Measurements from ENCODE around the gene TLN1. TPM values are rescaled to one million over a fixed set of nuclear protein-coding genes. Genes with fewer than 3 reads are reported as not detected.

Gene TLN1
- total and polyA plus RNA-seq, 2 of the 4 experiments (the other 2 are of a cell fraction) = 228 to 346 TPM

GRCh38 chr9:35771943-35772342 is 39.9 kb upstream of the TLN1 start:
- WGBS, 2 experiments (ENCODE audit: extremely low coverage in 2 of 2, insufficient read length in 1 of 2) = no CpG with 5 or more reads among the region's 3 CpGs
- H3K9me1 ChIP-seq (ENCODE audit: insufficient read depth, low read length) = no peaks in the 10 kb centered on the region
- H3K27me3 ChIP-seq (ENCODE audit: control insufficient read depth, insufficient read depth, low read length) = peaks cover 28% of the 10 kb centered on the region
- H3K36me3 ChIP-seq (ENCODE audit: control insufficient read depth, insufficient read depth, low read length) = no peaks in the 10 kb centered on the region
- H3K18ac ChIP-seq (ENCODE audit: low read depth, low read length) = no peak overlapping the region
- TF ChIP-seq NFE2L2 (IDR thresholded peaks at IDR 0.05; ENCODE audit: low read depth, low read length) (no peak), FOS (IDR thresholded peaks at IDR 0.05; ENCODE audit: low read depth, low read length) (no peak), MAFK (IDR thresholded peaks at IDR 0.05; ENCODE audit: low read depth, low read length) (no peak), CEBPB (IDR thresholded peaks at IDR 0.05; ENCODE audit: low read depth, low read length) (peak; percentile 70), POLR2A (IDR thresholded peaks at IDR 0.05; ENCODE audit: low read depth, low read length) (no peak)
- no peak overlapping the region for H2AFZ ChIP-seq (replicated peaks; ENCODE audit: low read length, poor library complexity)
- H3K4me1 ChIP-seq (ENCODE audit: control insufficient read depth, insufficient read depth, low read length) = peaks cover 1% of the 10 kb centered on the region; the same call in 1 of the 2 replicates
- intact Hi-C loops (cut with micrococcal nuclease) (no loop called here), dilution Hi-C loops (cut with HindIII; ENCODE audit: low sequenced_read_pairs, unreplicated experiment) (no loop called here), in situ Hi-C loops (cut with MboI; ENCODE audit: low sequenced_read_pairs) (no loop called here)
- no peak overlapping the region for H3K9ac ChIP-seq (ENCODE audit: low read depth, low read length)
- no peak for DNase-seq
- no peak overlapping the region for H2BK15ac ChIP-seq (ENCODE audit: low read depth, low read length)
- CTCF ChIA-PET = no interaction called here
- H3K4ac ChIP-seq (ENCODE audit: low read depth, low read length) = no peak overlapping the region
- ATAC-seq (ENCODE audit: low read depth) = no peak
- BruUV-seq (replicated peaks) = no TSS peak
- no peak overlapping the region for H4K5ac ChIP-seq (ENCODE audit: low read depth, low read length)
- no peak overlapping the region for H4K91ac ChIP-seq (ENCODE audit: insufficient read depth, low read depth, low read length)
- no peak overlapping the region for H2AK5ac ChIP-seq (ENCODE audit: low read depth, low read length)
- no peak overlapping the region for H4K8ac ChIP-seq (ENCODE audit: low read depth in 2 of 2, low read length in 2 of 2)
- H2AK9ac ChIP-seq (replicated peaks; ENCODE audit: low read depth, low read length, poor library complexity) = no peak overlapping the region
- H3K23ac ChIP-seq (ENCODE audit: low read depth, low read length) = no peak overlapping the region
- H2BK20ac ChIP-seq (ENCODE audit: low read depth, low read length) = no peak overlapping the region
- no peak overlapping the region for H3K4me3 ChIP-seq (ENCODE audit: insufficient read depth, low read depth, low read length)
- no peak overlapping the region for H3K56ac ChIP-seq (ENCODE audit: extremely low read depth, insufficient read depth, low read length)
- H4K20me1 ChIP-seq (ENCODE audit: insufficient read depth, low read length) = no peaks in the 10 kb centered on the region
- no peak overlapping the region for H3K27ac ChIP-seq (ENCODE audit: insufficient read depth, low read length)
- H2BK5ac ChIP-seq (ENCODE audit: low read depth, low read length, poor library complexity, severe bottlenecking) = no peak overlapping the region
- no peaks in the 10 kb centered on the region for H3K79me1 ChIP-seq (ENCODE audit: low read depth in 1 of 2, low read length in 2 of 2)
- no peaks in the 10 kb centered on the region for H3K9me3 ChIP-seq (ENCODE audit: control insufficient read depth, insufficient read depth, low read length)
- H3K14ac ChIP-seq (replicated peaks; ENCODE audit: low read depth, low read length) = no peak overlapping the region
- POLR2A ChIA-PET (ENCODE audit: unreplicated experiment) = no interaction called here
- no peak overlapping the region for H3K4me2 ChIP-seq (ENCODE audit: low read depth, low read length)
- no peak overlapping the region for H2BK120ac ChIP-seq (ENCODE audit: low read depth, low read length)
